Measurements from ENCODE around the gene EIF3I. TPM values are rescaled to one million over a fixed set of nuclear protein-coding genes. Genes with fewer than 3 reads are reported as not detected.

EIF3I gene
- total and polyA plus RNA-seq, 2 of the 13 experiments (the other 11 are each of a cell fraction or from before 2014, with no cell fraction given) = 210 to 223 TPM

DNA sequence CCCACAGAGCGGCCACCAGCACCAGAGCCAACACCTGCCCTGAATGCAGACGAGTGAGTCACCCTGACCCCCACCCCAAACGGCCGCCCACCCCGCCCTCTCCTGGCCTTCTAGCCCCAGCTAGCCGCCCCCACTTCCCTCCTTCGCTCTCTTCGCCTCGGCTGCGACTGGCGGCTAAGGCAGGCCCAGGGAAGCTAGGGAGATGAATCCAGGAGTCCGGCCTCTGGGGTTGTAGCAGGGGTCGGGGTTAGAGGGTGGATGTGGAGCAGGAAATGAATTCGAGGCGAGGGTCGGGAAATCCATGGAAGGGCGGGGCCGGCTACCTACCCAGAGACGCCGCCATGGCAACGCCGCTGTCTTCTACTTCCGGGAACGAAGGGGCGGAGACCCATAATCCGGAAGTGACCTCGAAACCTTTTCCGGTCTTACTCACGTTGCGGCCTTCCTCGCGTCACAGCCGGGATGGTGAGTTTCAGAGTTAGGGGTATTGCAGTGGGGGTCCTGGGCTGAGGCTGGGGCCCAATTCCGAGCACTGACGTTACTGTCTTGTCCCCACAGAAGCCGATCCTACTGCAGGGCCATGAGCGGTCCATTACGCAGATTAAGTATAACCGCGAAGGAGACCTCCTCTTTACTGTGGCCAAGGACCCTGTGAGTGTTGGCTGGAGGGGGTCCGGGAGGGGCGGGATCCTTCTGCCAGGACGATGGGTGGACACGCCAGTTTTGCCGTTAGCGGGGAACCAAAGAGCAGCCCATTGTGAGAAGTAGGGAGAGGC is at the start of gene EIF3I, which contains the start of gene TMEM234 (continued):
- TF ChIP-seq, protein P1, sequence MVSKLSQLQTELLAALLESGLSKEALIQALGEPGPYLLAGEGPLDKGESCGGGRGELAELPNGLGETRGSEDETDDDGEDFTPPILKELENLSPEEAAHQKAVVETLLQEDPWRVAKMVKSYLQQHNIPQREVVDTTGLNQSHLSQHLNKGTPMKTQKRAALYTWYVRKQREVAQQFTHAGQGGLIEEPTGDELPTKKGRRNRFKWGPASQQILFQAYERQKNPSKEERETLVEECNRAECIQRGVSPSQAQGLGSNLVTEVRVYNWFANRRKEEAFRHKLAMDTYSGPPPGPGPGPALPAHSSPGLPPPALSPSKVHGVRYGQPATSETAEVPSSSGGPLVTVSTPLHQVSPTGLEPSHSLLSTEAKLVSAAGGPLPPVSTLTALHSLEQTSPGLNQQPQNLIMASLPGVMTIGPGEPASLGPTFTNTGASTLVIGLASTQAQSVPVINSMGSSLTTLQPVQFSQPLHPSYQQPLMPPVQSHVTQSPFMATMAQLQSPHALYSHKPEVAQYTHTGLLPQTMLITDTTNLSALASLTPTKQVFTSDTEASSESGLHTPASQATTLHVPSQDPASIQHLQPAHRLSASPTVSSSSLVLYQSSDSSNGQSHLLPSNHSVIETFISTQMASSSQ (IDR thresholded peaks at IDR 0.05; ENCODE audit: low read depth) = no peak
- TF ChIP-seq, protein P1 (CRISPR knock-in tag; IDR thresholded peaks at IDR 0.05; ENCODE audit: borderline replicate concordance) = no peak
- TF ChIP-seq ZZZ3 (CRISPR knock-in tag; IDR thresholded peaks at IDR 0.05; ENCODE audit: borderline replicate concordance) (no peak; the same call in 1 of the 2 replicates), PLRG1 (conservative IDR thresholded peaks at IDR 0.05) (no peak), ZNF749 (CRISPR knock-in tag; IDR thresholded peaks at IDR 0.05; ENCODE audit: borderline replicate concordance) (no peak), AKAP8 (CRISPR knock-in tag; IDR thresholded peaks at IDR 0.05) (no peak), SAFB2 (CRISPR knock-in tag; IDR thresholded peaks at IDR 0.05; ENCODE audit: borderline replicate concordance, low read depth) (no peak), ZNF562 (CRISPR knock-in tag; IDR thresholded peaks at IDR 0.05; ENCODE audit: borderline replicate concordance) (no peak), MED8 (CRISPR knock-in tag; IDR thresholded peaks at IDR 0.05; ENCODE audit: insufficient replicate concordance) (peak; percentile 44), KLF12 (CRISPR knock-in tag; IDR thresholded peaks at IDR 0.05; ENCODE audit: borderline replicate concordance) (peak; percentile 95)
- TF ChIP-seq, protein P2, sequence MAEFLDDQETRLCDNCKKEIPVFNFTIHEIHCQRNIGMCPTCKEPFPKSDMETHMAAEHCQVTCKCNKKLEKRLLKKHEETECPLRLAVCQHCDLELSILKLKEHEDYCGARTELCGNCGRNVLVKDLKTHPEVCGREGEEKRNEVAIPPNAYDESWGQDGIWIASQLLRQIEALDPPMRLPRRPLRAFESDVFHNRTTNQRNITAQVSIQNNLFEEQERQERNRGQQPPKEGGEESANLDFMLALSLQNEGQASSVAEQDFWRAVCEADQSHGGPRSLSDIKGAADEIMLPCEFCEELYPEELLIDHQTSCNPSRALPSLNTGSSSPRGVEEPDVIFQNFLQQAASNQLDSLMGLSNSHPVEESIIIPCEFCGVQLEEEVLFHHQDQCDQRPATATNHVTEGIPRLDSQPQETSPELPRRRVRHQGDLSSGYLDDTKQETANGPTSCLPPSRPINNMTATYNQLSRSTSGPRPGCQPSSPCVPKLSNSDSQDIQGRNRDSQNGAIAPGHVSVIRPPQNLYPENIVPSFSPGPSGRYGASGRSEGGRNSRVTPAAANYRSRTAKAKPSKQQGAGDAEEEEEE (CRISPR knock-in tag; IDR thresholded peaks at IDR 0.05; ENCODE audit: borderline replicate concordance) = no peak
- TF ChIP-seq, protein P3, sequence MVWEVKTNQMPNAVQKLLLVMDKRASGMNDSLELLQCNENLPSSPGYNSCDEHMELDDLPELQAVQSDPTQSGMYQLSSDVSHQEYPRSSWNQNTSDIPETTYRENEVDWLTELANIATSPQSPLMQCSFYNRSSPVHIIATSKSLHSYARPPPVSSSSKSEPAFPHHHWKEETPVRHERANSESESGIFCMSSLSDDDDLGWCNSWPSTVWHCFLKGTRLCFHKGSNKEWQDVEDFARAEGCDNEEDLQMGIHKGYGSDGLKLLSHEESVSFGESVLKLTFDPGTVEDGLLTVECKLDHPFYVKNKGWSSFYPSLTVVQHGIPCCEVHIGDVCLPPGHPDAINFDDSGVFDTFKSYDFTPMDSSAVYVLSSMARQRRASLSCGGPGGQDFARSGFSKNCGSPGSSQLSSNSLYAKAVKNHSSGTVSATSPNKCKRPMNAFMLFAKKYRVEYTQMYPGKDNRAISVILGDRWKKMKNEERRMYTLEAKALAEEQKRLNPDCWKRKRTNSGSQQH (CRISPR knock-in tag; IDR thresholded peaks at IDR 0.05; ENCODE audit: low read depth) = peak; percentile 67; the same call in 1 of the 2 replicates

Measured in HepG2 (cell line).